ENCODE measurements around the gene TLCD2. TPM values are rescaled to one million over a fixed set of nuclear protein-coding genes. Genes with fewer than 3 reads are reported as not detected.
"Not testable (repeated sequence)": the region's sequence is repeated elsewhere in the genome, so short reads cannot be mapped to it uniquely, and the experiment has no call there.

The TLCD2 gene
- total RNA-seq, 2 donors from 2014 or later, result 3.7 to 6.0 TPM

DNA sequence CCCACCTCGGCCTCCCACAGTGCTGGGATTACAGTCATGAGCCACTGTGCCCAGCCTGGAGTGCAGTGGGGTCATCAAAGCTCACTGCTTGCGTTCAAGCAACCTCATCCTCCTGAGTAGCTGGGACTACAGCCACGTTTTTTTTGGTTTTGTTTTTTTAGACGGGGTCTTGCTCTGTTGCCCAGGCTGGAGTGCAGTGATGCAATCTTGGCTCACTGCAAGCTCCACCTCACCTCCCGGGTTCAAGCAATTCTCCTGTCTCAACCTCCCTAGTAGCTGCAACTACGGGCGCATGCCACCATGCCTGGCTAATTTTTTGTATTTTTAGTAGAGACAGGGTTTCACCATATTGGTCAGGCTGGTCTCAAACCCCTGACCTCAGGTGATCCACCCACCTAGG lies 57.4 kb downstream of the TLCD2 start:
- DNase-seq; ATAC-seq; intact Hi-C loops (cut with DNase I): not testable (repeated sequence)

Other genes starting within 250 kb of the TLCD2 start
- 100 to 1,000 TPM; 175 to 184 TPM for gene MYO1C, start 217.7 kb downstream of the TLCD2 start, total RNA-seq
- gene INPP5K, start 193.8 kb downstream of the TLCD2 start, total RNA-seq, result 10 to 100 TPM; 29.7 to 30.1 TPM
- 10 to 100 TPM; 43.9 to 58.3 TPM for gene PITPNA, start 147.6 kb downstream of the TLCD2 start, total RNA-seq
- gene SLC43A2, start 81.5 kb downstream of the TLCD2 start, total RNA-seq, result 1 to 10 TPM; 7.4 to 8.2 TPM
- gene SCARF1, start 64.6 kb downstream of the TLCD2 start, total RNA-seq, result 10 to 100 TPM; 10.7 to 17.7 TPM
- gene RILP, start 60.5 kb downstream of the TLCD2 start, total RNA-seq, result 10 to 100 TPM; 38.5 to 44.5 TPM
- gene PRPF8, start 25.5 kb downstream of the TLCD2 start, total RNA-seq, result 100 to 1,000 TPM; 136 to 181 TPM
- 10 to 100 TPM; 15.4 to 16.1 TPM for gene WDR81, start 14.3 kb upstream of the TLCD2 start, total RNA-seq
- 1 to 10 TPM; 4.2 to 4.9 TPM for gene SERPINF2, start 32.5 kb upstream of the TLCD2 start, total RNA-seq
- 100 to 1,000 TPM; 252 to 407 TPM for gene SERPINF1, start 51.7 kb upstream of the TLCD2 start, total RNA-seq
- 10 to 100 TPM; 10.6 to 17.6 TPM for gene SMYD4, start 119.5 kb upstream of the TLCD2 start, total RNA-seq
- 10 to 100 TPM; 61.8 to 95.1 TPM for gene RPA1, start 119.6 kb upstream of the TLCD2 start, total RNA-seq